ENCODE results near the gene ASB4.
"Not testable (repeated sequence)": the region's sequence is repeated elsewhere in the genome, so short reads cannot be mapped to it uniquely, and the experiment has no call there.

Gene ASB4

DNA sequence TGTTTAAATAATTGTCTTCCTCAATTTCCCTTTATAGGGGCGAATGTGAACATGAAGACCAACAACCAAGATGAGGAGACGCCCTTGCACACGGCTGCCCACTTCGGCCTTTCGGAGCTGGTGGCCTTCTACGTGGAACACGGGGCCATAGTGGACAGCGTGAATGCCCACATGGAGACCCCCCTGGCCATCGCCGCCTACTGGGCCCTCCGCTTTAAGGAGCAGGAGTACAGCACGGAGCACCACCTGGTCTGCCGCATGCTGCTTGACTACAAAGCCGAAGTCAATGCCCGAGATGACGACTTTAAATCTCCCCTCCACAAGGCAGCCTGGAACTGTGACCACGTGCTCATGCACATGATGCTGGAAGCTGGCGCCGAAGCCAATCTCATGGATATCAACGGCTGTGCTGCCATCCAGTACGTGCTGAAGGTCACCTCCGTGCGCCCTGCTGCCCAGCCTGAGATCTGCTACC, 42.1 kb downstream of the ASB4 start:
- DNase-seq = no peak

DNA sequence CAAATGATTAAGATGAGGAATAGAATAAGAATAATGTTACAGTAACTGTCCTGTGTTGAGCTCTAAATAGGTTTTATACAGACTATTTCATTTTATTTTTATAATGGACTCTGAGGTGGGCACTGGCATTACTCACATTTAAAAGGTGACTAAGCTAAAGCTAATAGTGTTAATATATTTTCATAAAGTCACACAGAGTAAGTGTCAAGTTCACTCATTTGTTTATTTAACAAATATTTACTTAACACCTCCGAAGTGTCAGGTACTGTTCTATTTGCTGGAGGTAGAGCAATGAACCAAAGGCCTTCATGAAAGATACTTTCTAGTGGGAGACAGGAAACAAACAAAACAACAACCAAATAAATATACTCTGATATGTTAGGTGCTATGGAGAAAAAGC, 44.0 kb downstream of the ASB4 start:
- DNase-seq = no peak

DNA sequence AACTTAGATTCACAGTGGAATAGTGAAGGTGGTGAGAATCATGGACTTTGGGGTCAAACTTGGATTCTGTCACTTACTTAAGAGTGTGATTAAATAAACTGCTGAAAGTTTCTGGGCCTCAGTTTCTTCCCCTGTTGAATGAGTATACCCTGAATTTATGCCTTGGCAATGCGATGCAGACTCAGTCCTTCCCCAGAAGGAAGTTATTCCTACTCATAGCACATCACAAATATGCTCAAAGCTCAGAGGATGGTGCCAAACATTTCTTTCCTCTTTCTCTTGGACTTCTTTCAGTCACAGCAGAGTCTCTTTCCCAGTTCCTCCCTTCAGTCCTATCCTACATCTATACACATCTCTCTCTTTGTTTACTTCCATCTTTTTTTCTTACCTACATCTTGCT, 45.1 kb downstream of the ASB4 start:
- DNase-seq = no peak

GRCh38 chr7:95531605-95532219, 46.0 kb downstream of the ASB4 start:
- DNase-seq = no peak

GRCh38 chr7:95534796-95535195, 49.1 kb downstream of the ASB4 start:
- no peak for DNase-seq

GRCh38 chr7:95535662-95536061, 49.9 kb downstream of the ASB4 start:
- DNase-seq = no peak

DNA sequence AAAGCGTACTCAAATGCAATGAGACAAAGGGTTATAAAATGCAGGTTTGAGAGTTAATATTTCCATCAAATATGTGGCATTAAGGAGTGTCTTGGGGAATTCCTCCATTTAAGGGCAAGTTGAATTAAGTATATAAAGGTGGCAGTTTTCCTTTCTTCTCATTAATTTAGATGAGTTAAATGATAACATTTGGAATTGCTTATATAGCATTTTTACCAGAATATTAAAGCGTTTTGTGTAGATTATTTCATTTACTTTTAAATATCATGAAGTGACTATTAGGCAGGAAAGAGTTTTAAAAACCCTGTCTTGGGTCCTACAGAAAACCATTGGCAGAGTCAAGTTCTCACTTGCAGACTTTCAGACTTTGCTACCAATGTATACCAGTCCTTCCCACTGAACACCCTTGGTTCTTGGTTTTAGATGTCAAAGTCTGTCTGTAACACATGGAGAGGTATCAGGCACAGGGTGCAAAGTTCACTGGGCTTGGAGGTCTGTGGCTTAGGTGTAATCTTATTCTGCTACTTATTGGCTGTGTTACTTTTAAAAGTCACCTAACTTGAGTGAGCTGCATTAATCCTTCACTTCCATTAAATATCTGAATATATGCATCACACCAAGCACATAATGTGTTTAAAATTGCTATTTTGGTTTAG, 51.0 kb downstream of the ASB4 start:
- no peak for DNase-seq

DNA sequence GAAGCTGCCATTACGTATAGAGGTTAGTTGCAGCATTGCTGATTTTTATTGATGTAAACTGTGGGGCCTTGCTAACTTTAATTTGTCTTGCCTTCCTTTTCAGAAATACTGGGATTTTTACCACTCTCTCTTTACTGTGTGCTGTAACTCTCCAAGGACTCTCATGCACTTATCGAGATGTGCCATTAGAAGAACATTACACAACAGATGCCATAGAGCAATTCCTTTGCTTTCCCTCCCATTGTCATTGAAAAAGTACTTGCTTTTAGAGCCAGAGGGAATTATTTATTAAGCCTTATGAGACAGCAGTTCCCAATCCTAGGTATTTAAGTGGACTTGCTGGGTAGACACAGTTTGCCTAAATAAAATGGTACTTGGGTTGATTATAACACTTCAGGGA, 51.7 kb downstream of the ASB4 start:
- DNase-seq = no peak

DNA sequence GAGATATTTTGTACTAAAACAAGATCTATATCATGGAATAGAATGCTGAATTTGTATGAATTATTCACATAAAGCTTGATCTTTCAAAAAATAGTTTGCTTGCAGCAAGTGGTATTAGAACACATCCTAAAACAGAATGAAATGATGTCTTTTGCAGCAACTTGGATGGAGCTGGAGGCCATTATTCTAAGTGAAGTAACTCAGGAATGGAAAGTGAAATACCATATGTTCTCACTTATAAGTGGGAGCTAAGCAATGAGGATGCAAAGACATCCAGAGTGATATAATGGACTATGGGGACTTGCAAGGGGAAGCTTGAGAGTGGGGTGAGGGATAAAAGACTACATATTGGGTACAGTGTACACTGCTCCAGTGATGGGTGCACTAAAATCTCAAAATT, 53.7 kb downstream of the ASB4 start:
- no peak for DNase-seq

GRCh38 chr7:95540366-95540765, 54.6 kb downstream of the ASB4 start:
- DNase-seq = no peak

- DNase-seq = no peak
Observed at GRCh38 chr7:95543312-95543711, 57.6 kb downstream of the ASB4 start.

DNA sequence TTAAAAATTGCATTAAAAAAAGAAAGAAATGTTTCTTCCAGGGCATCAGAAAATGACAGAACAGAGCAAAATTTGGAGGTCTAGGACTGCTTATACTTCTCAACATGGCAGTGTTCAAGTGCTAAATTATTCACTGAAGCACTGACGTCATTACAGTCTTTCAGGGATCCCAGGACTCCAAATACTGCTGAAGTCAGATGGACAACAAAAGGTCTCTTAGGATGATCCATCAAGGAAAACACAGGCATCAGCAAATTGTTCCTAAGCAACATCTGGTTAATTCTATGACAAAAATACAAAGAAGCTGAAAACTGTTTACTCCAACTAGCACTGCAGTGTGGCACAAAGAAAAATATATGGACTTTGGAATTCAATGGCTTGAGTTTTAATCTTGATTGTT, 58.4 kb downstream of the ASB4 start:
- DNase-seq = no peak

GRCh38 chr7:95545007-95545615, 59.4 kb downstream of the ASB4 start:
- DNase-seq = no peak

- DNase-seq = no peak
Observed at GRCh38 chr7:95545673-95546072, 59.9 kb downstream of the ASB4 start.

DNA sequence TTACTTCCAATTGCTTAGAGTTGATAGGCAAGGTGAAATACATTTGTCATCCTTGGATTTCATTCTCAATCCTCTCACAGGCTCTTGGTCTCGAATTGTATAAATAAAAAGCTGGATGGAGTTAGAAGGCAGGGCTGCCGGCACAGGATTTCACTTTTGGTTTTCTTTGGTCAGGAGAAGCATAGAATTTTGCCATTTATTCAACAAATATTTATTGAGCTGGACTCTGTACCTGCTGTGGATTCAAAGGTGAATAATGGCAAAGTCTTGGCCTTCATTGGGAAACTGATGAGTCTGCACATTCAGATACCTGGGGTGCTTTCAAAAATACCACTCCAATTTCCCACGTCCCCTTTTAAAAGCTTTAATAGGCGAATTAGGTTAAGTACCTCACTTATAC, 60.9 kb downstream of the ASB4 start:
- no peak for DNase-seq

DNA sequence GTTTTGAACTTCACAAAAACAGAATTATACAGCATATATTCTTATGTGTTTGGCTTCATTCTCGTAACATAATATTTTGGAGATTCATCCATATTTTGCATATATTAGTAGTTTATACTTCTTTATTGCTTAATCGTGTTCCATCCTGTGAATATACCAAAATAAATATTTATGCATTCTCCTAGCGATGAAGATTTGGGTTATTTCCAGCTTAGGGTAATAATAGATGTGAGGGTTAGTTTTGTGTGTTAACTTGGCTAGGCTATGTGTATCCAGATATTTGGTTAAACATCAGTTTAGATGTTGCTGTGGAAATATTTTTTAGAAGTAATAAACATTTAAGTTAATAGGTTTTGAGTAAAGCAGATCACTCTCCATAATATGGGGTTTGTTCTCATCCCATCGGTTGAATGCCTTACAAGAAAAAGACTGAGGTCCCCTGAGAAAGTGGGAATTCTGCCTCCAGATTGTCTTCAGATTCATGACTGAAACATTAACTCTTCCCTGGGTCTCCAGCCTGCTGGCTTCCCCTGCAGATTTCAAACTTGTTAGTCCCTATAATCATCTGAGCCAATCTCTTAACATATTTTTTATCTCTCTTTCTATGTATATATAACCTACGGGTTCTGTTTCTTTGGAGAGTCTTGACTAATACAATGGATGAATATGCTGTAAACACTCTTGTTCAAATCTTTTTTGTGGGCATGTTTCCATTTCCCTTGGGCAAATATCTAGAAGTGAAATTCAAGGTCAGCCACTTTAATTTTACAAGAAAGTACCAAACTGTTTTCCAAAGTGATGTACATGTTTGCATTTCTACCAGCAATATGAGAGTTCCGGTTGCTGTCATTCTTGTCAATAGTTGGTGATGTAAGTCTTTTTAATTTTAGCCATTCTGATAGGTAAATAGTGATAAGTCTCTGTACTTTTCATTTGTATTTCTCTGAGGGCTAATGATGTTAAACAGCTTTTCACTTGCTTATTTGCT, 61.9 kb downstream of the ASB4 start:
- DNase-seq = no peak

- no peak for DNase-seq
Observed at GRCh38 chr7:95549818-95550529, 64.2 kb downstream of the ASB4 start.

GRCh38 chr7:95550546-95550945, 64.8 kb downstream of the ASB4 start:
- no peak for DNase-seq

- not testable (repeated sequence) for DNase-seq
Observed at GRCh38 chr7:95552010-95552926, 66.5 kb downstream of the ASB4 start.

- DNase-seq = no peak
Observed at GRCh38 chr7:95553939-95554338, 68.2 kb downstream of the ASB4 start.

DNA sequence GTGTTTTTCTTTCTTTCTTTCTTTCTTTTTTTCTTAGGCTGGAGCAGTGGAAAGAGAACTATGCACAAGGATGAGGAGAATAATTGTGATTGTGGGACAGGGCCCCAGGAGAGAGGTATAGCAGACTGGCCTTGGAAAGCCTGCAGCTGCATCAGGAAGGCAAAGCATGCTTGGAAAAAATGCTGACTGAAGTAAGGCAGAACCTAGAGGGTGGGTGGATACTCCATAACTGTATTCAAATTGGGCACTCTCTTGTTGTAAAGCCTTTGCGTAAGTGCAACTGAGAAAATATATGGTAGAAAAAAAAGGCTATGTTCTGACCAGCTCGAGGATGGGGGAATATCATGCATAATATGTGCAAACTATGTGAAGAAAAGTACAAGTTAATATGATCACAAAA, 71.0 kb downstream of the ASB4 start:
- no peak for DNase-seq
